ENCODE measurements around the gene ENO2.

Gene ENO2

GRCh38 chr12:6966351-6966750, 52.0 kb downstream of the ENO2 start:
- DNase-seq (ENCODE audit: low spot score) = no peak
- ChIA-PET CTCF (interaction anchor here (0.5 to 1.2 kb wide), 3 partner anchors 20 to 52 kb away, joined by 3 to 5 read pairs (median 3); partner anchors contain the start of gene ENO2), POLR2A (ENCODE audit: low non-redundant PET) (no interaction called here)
- no peak for TF ChIP-seq CTCF (conservative IDR thresholded peaks at IDR 0.05; ENCODE audit: low read depth)
- peak overlapping the region; percentile 50 for H3K27ac ChIP-seq

- TF ChIP-seq CTCF (conservative IDR thresholded peaks at IDR 0.05; ENCODE audit: low read depth) = no peak
Measured at GRCh38 chr12:6967651-6968100, 53.3 kb downstream of the ENO2 start.

GRCh38 chr12:6968426-6968825, 54.0 kb downstream of the ENO2 start:
- H3K27ac ChIP-seq = peak overlapping the region; percentile 50

More at GRCh38 chr12:6967651-6968100, 53.3 kb downstream of the ENO2 start:
- H3K27ac ChIP-seq = peak overlapping the region; percentile 50
- POLR2A ChIA-PET (ENCODE audit: low non-redundant PET) = no interaction called here
- DNase-seq (ENCODE audit: low spot score) = no peak
- CTCF ChIA-PET = no interaction called here

GRCh38 chr12:6970096-6970527, 55.7 kb downstream of the ENO2 start:
- ChIA-PET CTCF (interaction anchor here (0.9 kb wide), 1 partner anchor 123 kb away, joined by 3 read pairs; no protein-coding TSS in a partner anchor), POLR2A (ENCODE audit: low non-redundant PET) (no interaction called here)
- H3K27ac ChIP-seq = peak overlapping the region; percentile 77
- DNase-seq (ENCODE audit: low spot score) = no peak
- TF ChIP-seq CTCF (conservative IDR thresholded peaks at IDR 0.05; ENCODE audit: low read depth) = no peak

More at GRCh38 chr12:6968426-6968825, 54.0 kb downstream of the ENO2 start:
- CTCF ChIA-PET = no interaction called here
- POLR2A ChIA-PET (ENCODE audit: low non-redundant PET) = no interaction called here
- no peak for TF ChIP-seq CTCF (conservative IDR thresholded peaks at IDR 0.05; ENCODE audit: low read depth)
- DNase-seq (ENCODE audit: low spot score) = no peak
